Cortex of kidney (tissue), 1 donor: ENCODE results near the gene KSR1.
"Not testable (repeated sequence)": the region's sequence is repeated elsewhere in the genome, so short reads cannot be mapped to it uniquely, and the experiment has no call there.

Experiments
- DNase-seq: peaks from one replicate; lab custom pipeline; 2025; lab: John Stamatoyannopoulos, UW

KSR1 gene

GRCh38 chr17:27494192-27495091 is 38.2 kb downstream of the KSR1 start:
- DNase-seq, result no peak

GRCh38 chr17:27495460-27495859 is 39.2 kb downstream of the KSR1 start:
- DNase-seq, result no peak

- DNase-seq, result no peak
These were observed 39.8 kb downstream of the KSR1 start for GRCh38 chr17:27496005-27496404.

GRCh38 chr17:27496437-27496943 is 40.2 kb downstream of the KSR1 start:
- no peak for DNase-seq

GRCh38 chr17:27496971-27497370 is 40.7 kb downstream of the KSR1 start:
- DNase-seq, result no peak

- DNase-seq, result no peak
These were observed 41.4 kb downstream of the KSR1 start for GRCh38 chr17:27497696-27498095.

- DNase-seq, result no peak
These were observed 42.5 kb downstream of the KSR1 start for GRCh38 chr17:27498615-27499309.

GRCh38 chr17:27499451-27500265 is 43.4 kb downstream of the KSR1 start:
- no peak for DNase-seq

GRCh38 chr17:27501338-27501737 is 45.1 kb downstream of the KSR1 start:
- DNase-seq, result not testable (repeated sequence)

- no peak for DNase-seq
These were observed 46.5 kb downstream of the KSR1 start for GRCh38 chr17:27502526-27503324.

- DNase-seq, result no peak
These were observed 47.4 kb downstream of the KSR1 start for GRCh38 chr17:27503611-27504010.

- no peak for DNase-seq
These were observed 48.1 kb downstream of the KSR1 start for GRCh38 chr17:27504188-27504995.

- no peak for DNase-seq
These were observed 50.3 kb downstream of the KSR1 start for GRCh38 chr17:27506348-27507218.

GRCh38 chr17:27511168-27511883 is 55.1 kb downstream of the KSR1 start:
- no peak for DNase-seq

GRCh38 chr17:27512031-27512430 is 55.8 kb downstream of the KSR1 start:
- no peak for DNase-seq

- no peak for DNase-seq
These were observed 56.5 kb downstream of the KSR1 start for GRCh38 chr17:27512511-27513346.

GRCh38 chr17:27513849-27514248 is 57.6 kb downstream of the KSR1 start:
- no peak for DNase-seq
